Measurements from ENCODE around the gene SMARCC1.

Gene SMARCC1

GRCh38 chr3:47581422-47581821 lies 200.3 kb downstream of the SMARCC1 start:
- no peak for DNase-seq

- no peak for DNase-seq
Measured at GRCh38 chr3:47580481-47580880, 201.2 kb downstream of the SMARCC1 start.

GRCh38 chr3:47579875-47580274 lies 201.8 kb downstream of the SMARCC1 start:
- DNase-seq, result no peak

DNA sequence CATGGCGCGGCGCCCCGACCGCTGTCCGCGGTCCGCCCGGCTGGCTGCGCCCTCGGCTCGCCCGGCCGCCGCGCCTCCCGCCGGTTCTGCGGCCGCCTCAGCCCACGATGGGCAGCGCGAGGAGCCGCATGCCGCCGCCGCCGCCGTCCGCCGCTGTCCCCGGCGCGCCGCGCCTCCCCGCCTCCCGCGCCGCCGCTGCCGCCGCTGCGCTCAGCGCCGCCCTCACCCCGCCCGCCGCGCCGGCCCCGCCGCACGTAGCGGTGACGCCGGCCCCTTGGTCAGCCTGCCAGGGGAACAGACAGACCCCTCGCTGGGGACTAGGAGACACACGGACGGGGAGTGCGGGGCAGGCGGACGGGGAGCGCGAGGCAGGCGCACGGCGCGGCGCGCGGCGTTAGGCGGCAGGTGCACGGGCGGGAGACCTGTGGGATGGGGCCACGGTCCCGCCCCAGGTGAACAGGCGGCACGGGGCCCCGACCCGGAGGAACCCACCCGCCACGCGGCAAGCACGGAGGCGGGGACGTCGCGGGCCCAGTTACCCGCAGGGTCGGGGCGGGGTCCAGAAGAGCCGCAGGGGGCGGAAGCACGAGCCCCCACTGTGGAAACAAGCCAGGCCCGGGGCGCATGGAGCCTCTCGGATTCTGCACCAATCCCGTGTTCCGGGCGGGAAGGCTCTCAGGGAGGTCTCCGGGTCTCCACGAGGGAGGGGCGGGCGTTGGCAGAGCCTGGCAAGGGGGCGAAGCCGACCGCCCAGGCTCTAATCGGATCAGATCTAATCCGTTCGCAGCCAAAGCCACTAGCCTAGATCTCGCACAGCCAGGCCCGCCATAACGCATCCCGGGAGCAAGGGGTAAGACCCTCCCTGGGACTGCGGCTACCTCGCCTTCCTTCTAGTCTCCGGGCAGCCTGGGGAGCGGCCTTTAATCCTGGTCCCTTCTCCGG lies 202.7 kb downstream of the SMARCC1 start, which contains the start of gene CSPG5:
TSS of gene CSPG5 (minus strand) at position 175 of the 942 bp plus-strand sequence. CDS start at position 3, 172 bp downstream.
- no peak for DNase-seq

- DNase-seq, result no peak
Measured at GRCh38 chr3:47578119-47578632, 203.5 kb downstream of the SMARCC1 start.

DNA sequence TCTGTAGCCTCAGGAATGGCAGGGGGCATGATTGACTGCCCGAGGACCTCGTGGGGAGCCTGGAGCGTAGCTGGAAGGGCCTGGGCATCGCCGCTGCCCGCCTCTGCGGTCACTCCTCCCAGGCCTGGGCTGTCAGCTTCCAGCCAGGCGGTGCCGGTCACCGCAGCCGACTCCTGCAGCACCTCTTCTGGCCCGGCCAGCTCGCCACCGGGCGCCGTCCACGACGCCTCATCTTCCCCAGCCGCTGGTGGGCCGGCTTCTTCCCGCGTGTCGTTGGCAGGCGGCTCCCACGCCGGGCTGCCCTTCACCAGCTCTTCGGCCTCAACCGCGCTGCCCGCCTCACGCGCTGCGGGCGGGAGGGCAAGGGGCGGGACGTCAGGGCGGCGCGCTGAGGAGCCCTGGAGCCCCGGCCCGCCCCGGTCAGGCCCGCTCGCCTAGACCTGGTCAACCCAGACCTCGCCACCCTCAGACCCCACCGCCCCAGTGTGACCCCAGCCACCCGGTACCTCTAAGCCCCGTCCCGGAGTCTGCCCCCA lies 204.0 kb downstream of the SMARCC1 start:
- DNase-seq, result no peak

GRCh38 chr3:47573190-47574172 lies 208.2 kb downstream of the SMARCC1 start:
- DNase-seq, result no peak

GRCh38 chr3:47571391-47572175 lies 210.1 kb downstream of the SMARCC1 start:
- no peak for DNase-seq

DNA sequence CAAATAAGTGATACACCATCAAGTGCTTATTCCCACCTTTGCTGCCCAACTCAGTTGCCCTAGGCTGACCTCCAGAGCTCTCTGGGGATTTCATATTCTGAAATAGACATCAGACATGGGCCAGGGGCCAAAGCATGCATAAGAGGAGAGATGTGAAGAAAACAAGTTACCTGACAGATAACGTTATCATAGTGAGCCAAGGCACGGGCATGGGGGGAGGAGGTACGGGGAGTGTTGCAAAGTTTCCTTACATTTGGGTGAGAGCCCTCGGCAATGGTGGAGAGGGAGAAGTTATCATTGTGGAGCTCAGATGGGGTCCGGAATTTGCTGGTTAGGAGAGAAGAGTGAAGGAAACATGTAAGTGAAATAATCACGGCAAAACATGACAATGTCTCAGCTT lies 212.8 kb downstream of the SMARCC1 start:
- no peak for DNase-seq

- DNase-seq, result no peak
Measured at GRCh38 chr3:47567149-47567548, 214.5 kb downstream of the SMARCC1 start.

- no peak for DNase-seq
Measured at GRCh38 chr3:47566667-47567066, 215.0 kb downstream of the SMARCC1 start.

GRCh38 chr3:47565734-47566550 lies 215.8 kb downstream of the SMARCC1 start:
- no peak for DNase-seq

GRCh38 chr3:47556351-47556750 lies 225.3 kb downstream of the SMARCC1 start:
- no peak for DNase-seq

- no peak for DNase-seq
Measured at GRCh38 chr3:47554335-47554734, 227.4 kb downstream of the SMARCC1 start.

- DNase-seq, result no peak
Measured at GRCh38 chr3:47553407-47553806, 228.3 kb downstream of the SMARCC1 start.

GRCh38 chr3:47542471-47543173 lies 239.1 kb downstream of the SMARCC1 start:
- no peak for DNase-seq

GRCh38 chr3:47541583-47542108 lies 240.0 kb downstream of the SMARCC1 start:
- no peak for DNase-seq

DNA sequence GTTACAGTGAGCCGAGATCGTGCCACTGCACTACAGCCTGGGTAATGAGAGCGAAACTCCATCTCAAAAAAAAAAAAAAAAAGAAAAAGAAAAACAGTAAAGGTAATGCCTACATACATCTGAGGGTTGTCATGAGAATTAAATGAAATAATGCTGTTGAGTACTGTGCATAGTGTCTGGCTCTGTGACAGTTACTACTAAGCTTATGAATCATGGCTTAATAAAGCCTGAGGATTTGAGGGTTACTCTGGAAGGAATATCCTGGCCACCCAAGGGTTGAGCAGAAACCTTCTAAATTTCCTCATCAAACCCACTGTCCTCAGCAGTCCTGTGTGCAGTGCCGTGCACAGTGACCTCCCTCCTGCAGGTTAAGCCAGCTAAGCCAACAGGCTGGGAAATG lies 241.4 kb downstream of the SMARCC1 start:
- no peak for DNase-seq

- no peak for DNase-seq
Measured at GRCh38 chr3:47536967-47537366, 244.7 kb downstream of the SMARCC1 start.

GRCh38 chr3:47536221-47536891 lies 245.3 kb downstream of the SMARCC1 start:
- no peak for DNase-seq

Data from SHP77 treated with DMSO at 0.1 percent for 48 hours (cell line).